Measurements from ENCODE around the gene VMP1.

DNA sequence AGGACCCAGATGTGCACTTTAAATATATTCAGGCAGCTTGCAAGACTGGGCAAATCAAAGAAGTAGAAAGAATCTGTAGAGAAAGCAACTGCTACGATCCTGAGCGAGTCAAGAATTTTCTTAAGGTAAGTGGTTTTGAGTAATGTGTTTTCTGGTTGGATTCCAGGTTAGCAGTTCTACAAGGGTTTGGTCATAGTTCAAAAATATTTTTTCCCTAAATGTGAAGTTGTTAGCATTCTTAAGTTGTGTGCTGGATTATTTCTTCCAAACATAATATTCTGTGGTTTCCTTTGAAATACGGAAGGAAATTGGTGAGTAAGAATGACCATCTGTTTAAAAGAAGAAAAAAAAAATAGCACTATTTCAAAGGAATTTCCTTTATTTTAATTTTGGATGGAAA, 38.6 kb upstream of the VMP1 start:
- TF ChIP-seq, protein P1, sequence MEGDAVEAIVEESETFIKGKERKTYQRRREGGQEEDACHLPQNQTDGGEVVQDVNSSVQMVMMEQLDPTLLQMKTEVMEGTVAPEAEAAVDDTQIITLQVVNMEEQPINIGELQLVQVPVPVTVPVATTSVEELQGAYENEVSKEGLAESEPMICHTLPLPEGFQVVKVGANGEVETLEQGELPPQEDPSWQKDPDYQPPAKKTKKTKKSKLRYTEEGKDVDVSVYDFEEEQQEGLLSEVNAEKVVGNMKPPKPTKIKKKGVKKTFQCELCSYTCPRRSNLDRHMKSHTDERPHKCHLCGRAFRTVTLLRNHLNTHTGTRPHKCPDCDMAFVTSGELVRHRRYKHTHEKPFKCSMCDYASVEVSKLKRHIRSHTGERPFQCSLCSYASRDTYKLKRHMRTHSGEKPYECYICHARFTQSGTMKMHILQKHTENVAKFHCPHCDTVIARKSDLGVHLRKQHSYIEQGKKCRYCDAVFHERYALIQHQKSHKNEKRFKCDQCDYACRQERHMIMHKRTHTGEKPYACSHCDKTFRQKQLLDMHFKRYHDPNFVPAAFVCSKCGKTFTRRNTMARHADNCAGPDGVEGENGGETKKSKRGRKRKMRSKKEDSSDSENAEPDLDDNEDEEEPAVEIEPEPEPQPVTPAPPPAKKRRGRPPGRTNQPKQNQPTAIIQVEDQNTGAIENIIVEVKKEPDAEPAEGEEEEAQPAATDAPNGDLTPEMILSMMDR (IDR thresholded peaks at IDR 0.05; ENCODE audit: insufficient read depth, low read depth, low read length) = no peak
- no peak for TF ChIP-seq EZH2 (IDR thresholded peaks at IDR 0.05; ENCODE audit: insufficient read depth, low read length)
